ENCODE measurements around the gene MAML2. TPM values are rescaled to one million over a fixed set of nuclear protein-coding genes. Genes with fewer than 3 reads are reported as not detected.
A peak's percentile ranks its signal among the peaks of the same experiment; 100 is the strongest.

The MAML2 gene
- total RNA-seq, 1 experiment from 2014 or later, result 2.1 TPM

DNA sequence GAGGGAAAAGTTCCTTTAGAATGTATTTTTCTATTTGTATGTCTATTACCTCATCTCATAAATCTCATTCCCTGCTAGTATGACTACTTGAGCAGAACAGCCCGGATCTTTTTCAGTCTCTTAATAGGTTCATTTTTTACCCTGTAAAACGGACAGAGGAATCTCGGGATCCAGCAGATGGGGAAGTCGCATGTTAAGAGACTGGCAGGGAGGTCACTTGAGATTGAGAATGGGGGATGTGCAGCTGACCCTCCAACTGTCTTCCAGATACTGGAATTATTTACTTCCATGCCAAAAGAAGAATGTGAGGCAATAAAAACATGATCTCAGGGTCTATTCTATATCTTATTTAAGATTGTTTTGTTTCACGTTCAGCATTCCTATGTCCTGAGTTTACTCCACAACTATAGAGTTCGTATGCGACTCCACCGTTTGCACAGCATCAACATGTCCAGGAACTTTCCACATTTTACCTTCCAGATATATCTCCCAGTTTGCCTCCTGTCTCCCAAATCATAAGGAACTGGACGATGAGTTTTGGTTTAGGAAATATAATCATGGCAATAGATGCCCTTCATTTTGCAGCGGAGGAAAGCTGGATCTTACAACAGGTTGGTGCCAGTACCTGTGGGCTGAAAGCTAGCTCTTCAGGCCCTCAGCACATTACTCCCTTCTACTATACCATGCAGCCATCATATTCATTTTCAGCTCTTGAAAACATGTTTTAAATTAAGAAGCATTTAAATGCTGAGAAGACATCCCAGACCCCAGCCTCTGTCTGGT is 181.5 kb downstream of the MAML2 start:
- in situ Hi-C loops (cut with HindIII; ENCODE audit: low pct_unique_long_range_greater_than_20kb, low sequenced_read_pairs), result no loop called here
- no peak for DNase-seq (ENCODE audit: low read depth)

- DNase-seq (ENCODE audit: low read depth), result no peak
- in situ Hi-C loops (cut with HindIII; ENCODE audit: low pct_unique_long_range_greater_than_20kb, low sequenced_read_pairs), result no loop called here
Observed at GRCh38 chr11:96160732-96161306, 182.2 kb downstream of the MAML2 start.

GRCh38 chr11:96159968-96160367 is 183.0 kb downstream of the MAML2 start:
- in situ Hi-C loops (cut with HindIII; ENCODE audit: low pct_unique_long_range_greater_than_20kb, low sequenced_read_pairs), result no loop called here
- no peak for DNase-seq (ENCODE audit: low read depth)

GRCh38 chr11:96158126-96158525 is 184.9 kb downstream of the MAML2 start:
- DNase-seq (ENCODE audit: low read depth), result no peak
- in situ Hi-C loops (cut with HindIII; ENCODE audit: low pct_unique_long_range_greater_than_20kb, low sequenced_read_pairs), result no loop called here

DNA sequence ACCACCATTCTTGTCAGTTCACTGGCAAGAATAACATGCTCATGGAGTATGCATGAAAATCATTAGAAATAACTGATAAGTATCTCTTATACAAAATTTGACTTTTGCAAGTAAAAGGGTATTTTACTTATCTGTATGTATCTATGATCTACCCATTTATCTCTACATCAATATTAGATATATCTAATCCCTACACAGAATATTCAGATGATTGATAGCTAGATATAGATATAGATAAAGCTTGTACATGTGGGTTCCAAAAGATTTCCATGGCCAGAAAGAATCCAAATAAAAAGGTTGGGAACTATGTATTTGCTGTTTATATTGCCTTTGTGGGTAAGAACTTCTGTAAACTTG is 185.5 kb downstream of the MAML2 start:
- no peak for DNase-seq (ENCODE audit: low read depth)
- in situ Hi-C loops (cut with HindIII; ENCODE audit: low pct_unique_long_range_greater_than_20kb, low sequenced_read_pairs), result no loop called here

DNA sequence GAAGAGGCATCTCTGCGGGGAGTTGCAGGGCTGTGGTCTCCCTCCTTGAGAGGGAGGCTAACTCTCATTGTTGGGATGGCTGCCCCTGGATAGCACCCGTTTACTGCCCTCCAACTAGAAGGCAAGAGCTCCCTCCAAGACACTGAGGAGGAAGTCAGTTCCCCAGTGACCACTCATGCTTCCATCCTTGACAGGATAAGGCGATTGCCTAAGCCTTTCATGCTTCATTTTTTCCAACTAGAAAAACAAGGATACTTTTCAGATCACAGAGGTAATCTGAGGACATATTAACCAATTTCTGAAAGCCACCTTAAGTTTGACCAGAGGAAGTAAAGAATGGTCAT is 186.6 kb downstream of the MAML2 start:
- DNase-seq (ENCODE audit: low read depth), result no peak
- in situ Hi-C loops (cut with HindIII; ENCODE audit: low pct_unique_long_range_greater_than_20kb, low sequenced_read_pairs), result no loop called here

GRCh38 chr11:96155627-96156378 is 187.2 kb downstream of the MAML2 start:
- in situ Hi-C loops (cut with HindIII; ENCODE audit: low pct_unique_long_range_greater_than_20kb, low sequenced_read_pairs), result no loop called here
- peak; percentile 83 for DNase-seq (ENCODE audit: low read depth)

- in situ Hi-C loops (cut with HindIII; ENCODE audit: low pct_unique_long_range_greater_than_20kb, low sequenced_read_pairs), result no loop called here
- DNase-seq (ENCODE audit: low read depth), result no peak
Observed at GRCh38 chr11:96154802-96155520, 188.0 kb downstream of the MAML2 start.

DNA sequence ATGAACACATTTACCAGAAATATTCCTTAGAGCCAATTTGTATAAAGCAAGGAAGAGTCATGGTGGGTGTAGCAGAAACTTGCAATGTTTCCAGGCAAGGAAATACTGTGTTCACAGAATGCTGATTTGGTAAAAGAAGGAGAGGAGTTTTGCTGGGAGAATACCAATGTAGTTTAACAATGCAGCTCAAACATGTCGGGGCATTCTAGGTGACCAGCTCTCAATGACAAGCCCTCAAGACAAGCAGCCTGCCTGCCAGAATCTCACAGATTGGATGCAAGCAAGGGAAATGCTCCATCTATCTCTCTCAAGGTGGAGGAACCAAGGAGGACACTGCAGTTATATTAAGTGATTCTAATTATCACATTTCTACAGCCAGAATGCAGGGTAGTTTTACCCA is 190.4 kb downstream of the MAML2 start:
- DNase-seq (ENCODE audit: low read depth), result no peak
- in situ Hi-C loops (cut with HindIII; ENCODE audit: low pct_unique_long_range_greater_than_20kb, low sequenced_read_pairs), result no loop called here

- in situ Hi-C loops (cut with HindIII; ENCODE audit: low pct_unique_long_range_greater_than_20kb, low sequenced_read_pairs), result no loop called here
- DNase-seq (ENCODE audit: low read depth), result no peak
Observed at GRCh38 chr11:96151501-96151900, 191.5 kb downstream of the MAML2 start.

DNA sequence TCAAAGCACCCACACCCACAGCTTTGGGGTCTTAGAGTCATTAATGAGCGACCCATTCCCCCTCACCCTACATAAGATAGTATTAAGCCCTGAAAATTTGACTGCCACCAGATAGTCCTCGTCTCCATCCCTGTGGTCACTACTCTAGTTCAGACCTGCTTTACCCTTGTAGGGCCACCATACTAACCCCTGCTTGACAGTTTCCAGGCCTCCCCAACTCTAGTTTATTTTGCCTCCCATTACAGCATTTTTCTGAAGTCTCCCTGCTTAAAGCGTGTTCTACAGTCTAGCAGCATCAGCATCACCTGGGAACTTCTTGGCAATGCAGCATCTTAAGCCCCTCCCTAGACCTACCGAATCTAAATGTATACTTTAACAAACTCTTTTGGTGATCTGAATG is 192.4 kb downstream of the MAML2 start:
- no peak for DNase-seq (ENCODE audit: low read depth)
- in situ Hi-C loops (cut with HindIII; ENCODE audit: low pct_unique_long_range_greater_than_20kb, low sequenced_read_pairs), result no loop called here

DNA sequence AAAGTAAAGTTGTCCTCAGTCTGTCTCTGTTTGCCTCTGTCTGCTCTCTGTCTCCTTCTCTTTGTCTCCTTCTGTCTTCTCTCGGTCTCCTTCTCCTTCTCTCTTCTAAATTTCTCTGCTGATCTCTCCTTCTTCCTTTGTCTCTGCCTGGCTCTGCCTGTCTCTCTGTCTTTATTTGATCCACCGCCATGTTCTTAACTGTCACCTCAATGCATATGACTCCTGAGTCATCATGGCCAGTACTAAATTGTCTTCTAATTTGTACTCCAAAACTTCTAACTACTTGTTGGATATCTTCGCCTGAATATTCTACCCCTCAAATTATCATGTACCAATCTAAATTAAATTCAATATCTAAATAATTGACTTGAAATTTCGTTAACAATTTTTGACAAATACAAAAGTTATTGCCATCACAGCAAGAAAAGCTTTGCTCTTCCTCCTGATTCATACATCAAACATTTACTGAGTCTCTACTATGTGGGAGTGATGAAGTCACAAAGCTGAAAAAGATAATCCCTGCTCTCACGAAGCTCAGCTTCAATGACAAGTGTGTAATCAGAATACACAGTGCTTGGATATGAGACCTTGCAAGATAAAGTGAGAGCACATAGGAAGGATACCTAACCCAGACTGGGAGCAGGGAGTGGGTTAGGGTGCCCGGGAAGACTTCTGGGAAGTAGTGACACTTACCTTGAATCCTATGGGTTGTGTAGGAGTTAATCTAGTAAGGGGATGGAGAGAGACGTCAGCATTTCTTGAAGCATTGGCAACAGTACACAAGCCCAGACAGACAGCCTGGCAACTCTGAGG is 193.0 kb downstream of the MAML2 start:
- in situ Hi-C loops (cut with HindIII; ENCODE audit: low pct_unique_long_range_greater_than_20kb, low sequenced_read_pairs), result no loop called here

DNA sequence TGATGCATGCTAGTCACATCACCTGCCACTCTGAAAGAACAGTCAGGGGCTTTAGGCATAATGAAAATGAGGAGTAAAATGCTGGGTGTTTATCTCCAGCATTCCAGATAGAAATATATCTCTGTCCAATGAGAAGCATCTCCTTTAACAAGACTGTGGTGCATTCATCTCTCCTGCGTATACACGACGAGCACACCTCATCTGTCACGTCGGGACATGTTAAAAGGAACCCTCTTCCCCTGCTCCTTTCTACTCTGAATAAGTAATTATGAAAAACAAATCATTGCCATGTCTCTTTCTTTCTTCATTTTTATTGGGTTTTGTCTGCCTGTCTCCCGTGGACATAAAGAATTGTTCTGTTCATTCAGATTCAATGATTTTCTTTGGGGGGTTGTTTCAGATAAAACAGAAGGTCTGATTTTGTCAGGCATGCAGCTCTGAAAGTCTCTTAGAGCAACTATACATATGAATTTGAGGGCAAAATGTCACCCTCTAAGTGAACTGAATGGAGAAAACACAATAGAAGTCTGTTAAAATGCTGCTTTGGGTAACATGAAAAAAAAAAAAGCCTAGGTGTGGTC is 195.0 kb downstream of the MAML2 start:
- in situ Hi-C loops (cut with HindIII; ENCODE audit: low pct_unique_long_range_greater_than_20kb, low sequenced_read_pairs), result no loop called here
- no peak for DNase-seq (ENCODE audit: low read depth)

More for the DNA sequence above, 193.0 kb downstream of the MAML2 start:
- DNase-seq (ENCODE audit: low read depth), result peak; percentile 28

DNA sequence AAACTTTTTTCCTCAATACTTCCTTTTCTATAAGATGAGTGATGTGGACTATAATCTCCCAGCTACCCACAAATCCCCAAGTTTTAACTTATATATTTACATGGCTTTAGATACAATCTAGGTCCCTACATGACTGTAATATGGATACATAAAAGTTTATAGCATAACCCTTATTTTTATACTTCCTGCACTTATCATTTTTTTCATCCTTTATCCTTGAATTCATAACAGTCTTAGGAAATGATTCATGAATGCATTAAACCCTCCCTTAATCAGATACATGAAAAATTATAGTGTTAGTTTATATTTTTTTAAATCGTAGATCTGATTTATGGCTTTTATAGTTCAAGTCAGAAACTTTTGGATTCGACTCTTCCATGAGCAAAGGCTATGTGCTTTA is 195.8 kb downstream of the MAML2 start:
- in situ Hi-C loops (cut with HindIII; ENCODE audit: low pct_unique_long_range_greater_than_20kb, low sequenced_read_pairs), result no loop called here

DNA sequence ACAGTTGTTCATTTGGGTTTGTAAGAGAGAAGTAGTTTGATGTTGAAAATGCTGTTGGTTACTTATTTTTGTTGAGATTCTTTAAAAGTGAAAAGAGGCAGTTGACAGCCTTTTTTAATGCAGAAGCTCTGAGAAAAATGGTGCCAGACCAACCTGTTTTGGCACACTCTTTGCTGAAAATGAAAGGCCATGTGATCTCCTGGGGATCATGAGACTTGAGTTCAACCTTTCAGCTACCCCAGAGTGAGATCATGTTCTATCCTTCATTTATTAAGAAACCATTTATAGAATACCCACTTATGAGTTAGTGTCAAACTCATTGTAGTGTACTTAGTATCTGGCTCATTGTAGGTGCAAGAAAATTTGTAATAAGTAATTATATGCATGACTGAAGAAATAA is 196.2 kb downstream of the MAML2 start:
- no peak for DNase-seq (ENCODE audit: low read depth)
- in situ Hi-C loops (cut with HindIII; ENCODE audit: low pct_unique_long_range_greater_than_20kb, low sequenced_read_pairs), result no loop called here

More for the DNA sequence above, 195.8 kb downstream of the MAML2 start:
- no peak for DNase-seq (ENCODE audit: low read depth)

GRCh38 chr11:96145163-96145585 is 197.8 kb downstream of the MAML2 start:
- in situ Hi-C loops (cut with HindIII; ENCODE audit: low pct_unique_long_range_greater_than_20kb, low sequenced_read_pairs), result no loop called here
- no peak for DNase-seq (ENCODE audit: low read depth)

- in situ Hi-C loops (cut with HindIII; ENCODE audit: low pct_unique_long_range_greater_than_20kb, low sequenced_read_pairs), result no loop called here
- no peak for DNase-seq (ENCODE audit: low read depth)
Observed at GRCh38 chr11:96144553-96144952, 198.4 kb downstream of the MAML2 start.

DNA sequence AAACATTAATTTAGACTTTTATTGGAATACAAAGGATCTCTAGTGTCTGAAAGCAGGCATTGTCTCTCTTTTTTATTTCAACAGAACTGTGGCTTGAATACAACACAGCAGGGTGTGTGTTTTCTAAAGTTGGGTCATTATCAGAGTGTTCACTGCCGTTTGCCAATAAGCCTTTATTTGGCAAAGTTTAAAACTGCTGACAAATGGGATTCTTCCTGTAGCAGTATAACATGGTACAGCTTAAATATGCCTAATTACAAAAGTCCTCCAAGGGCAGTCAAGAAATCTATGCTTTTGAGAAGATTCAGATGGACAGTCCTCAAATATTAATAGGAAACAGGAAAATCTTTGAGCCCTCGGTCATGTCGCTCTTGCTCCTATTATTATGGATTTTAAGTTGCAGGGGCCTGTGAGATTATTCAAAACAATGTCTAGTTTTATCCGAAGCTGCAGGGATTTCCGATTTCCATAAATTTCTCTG is 199.9 kb downstream of the MAML2 start:
- in situ Hi-C loops (cut with HindIII; ENCODE audit: low pct_unique_long_range_greater_than_20kb, low sequenced_read_pairs), result no loop called here
- DNase-seq (ENCODE audit: low read depth), result no peak
